Epithelial cell of esophagus (primary cell): Measurements from ENCODE around the gene TAF3.
"Not testable (repeated sequence)": the region's sequence is repeated elsewhere in the genome, so short reads cannot be mapped to it uniquely, and the experiment has no call there.

Source experiments
- DNase-seq: peaks from one replicate; pipeline ENCODE4 v3.0.0; 2010; ENCODE audit warnings: low read depth
- H3K4me3 ChIP-seq: 2 replicates; pipeline ENCODE4 v1.5.1; 2011; ENCODE audit warnings: mild to moderate bottlenecking, low read length, control low read depth
- TF ChIP-seq, protein P1 (sequence below): IDR thresholded peaks from 2 replicates; pipeline ENCODE4 v1.5.1; 2011; ENCODE audit warnings: low read depth, mild to moderate bottlenecking, low read length, control low read depth, inconsistent platforms; ENCODE audit not compliant: insufficient read depth; ENCODE audit errors: missing control alignments

Gene TAF3, protein sequence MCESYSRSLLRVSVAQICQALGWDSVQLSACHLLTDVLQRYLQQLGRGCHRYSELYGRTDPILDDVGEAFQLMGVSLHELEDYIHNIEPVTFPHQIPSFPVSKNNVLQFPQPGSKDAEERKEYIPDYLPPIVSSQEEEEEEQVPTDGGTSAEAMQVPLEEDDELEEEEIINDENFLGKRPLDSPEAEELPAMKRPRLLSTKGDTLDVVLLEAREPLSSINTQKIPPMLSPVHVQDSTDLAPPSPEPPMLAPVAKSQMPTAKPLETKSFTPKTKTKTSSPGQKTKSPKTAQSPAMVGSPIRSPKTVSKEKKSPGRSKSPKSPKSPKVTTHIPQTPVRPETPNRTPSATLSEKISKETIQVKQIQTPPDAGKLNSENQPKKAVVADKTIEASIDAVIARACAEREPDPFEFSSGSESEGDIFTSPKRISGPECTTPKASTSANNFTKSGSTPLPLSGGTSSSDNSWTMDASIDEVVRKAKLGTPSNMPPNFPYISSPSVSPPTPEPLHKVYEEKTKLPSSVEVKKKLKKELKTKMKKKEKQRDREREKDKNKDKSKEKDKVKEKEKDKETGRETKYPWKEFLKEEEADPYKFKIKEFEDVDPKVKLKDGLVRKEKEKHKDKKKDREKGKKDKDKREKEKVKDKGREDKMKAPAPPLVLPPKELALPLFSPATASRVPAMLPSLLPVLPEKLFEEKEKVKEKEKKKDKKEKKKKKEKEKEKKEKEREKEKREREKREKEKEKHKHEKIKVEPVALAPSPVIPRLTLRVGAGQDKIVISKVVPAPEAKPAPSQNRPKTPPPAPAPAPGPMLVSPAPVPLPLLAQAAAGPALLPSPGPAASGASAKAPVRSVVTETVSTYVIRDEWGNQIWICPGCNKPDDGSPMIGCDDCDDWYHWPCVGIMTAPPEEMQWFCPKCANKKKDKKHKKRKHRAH

DNA sequence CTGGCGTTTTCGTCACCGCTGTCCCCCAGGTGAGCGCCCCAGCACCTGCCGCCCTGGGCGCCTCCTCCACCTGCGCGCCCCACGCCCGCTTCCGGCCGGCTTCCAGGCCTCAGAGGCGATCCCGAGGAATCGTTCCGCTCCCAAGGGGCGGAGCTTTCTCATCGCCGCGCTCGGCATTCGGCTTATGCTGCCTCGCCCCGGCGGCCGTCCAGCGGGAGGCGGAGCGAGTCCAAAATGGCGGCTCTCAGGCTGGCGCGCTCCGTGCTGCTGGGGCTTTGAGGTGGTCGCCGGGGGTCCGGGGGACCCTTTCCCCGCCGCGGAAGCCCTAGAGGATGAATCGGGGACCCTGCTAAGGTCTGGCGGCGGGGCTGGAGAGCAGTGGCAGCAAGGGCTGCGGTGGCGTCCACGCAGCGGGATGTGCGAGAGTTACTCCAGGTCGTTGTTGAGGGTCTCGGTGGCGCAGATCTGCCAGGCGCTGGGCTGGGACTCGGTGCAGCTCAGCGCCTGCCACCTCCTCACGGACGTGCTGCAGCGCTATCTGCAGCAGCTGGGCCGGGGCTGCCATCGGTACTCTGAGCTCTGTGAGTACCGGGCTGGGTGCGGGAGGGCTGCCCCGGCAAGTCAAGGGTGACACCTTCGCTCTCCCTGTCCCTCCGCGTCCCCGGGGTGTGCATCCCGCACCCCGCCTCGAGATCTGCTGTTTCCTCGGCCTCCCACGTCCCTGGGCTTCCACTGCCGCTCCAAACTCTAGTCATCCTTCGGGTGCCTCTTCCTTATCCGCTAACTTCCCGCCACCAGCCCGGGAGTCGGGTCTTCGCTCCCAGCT lies at the start of gene TAF3:
TSS of gene TAF3 (plus strand) at position 211 of the 826 bp plus-strand sequence. CDS start at position 416, 205 bp downstream.
- DNase-seq: peak; percentile 93
- TF ChIP-seq, protein P1, sequence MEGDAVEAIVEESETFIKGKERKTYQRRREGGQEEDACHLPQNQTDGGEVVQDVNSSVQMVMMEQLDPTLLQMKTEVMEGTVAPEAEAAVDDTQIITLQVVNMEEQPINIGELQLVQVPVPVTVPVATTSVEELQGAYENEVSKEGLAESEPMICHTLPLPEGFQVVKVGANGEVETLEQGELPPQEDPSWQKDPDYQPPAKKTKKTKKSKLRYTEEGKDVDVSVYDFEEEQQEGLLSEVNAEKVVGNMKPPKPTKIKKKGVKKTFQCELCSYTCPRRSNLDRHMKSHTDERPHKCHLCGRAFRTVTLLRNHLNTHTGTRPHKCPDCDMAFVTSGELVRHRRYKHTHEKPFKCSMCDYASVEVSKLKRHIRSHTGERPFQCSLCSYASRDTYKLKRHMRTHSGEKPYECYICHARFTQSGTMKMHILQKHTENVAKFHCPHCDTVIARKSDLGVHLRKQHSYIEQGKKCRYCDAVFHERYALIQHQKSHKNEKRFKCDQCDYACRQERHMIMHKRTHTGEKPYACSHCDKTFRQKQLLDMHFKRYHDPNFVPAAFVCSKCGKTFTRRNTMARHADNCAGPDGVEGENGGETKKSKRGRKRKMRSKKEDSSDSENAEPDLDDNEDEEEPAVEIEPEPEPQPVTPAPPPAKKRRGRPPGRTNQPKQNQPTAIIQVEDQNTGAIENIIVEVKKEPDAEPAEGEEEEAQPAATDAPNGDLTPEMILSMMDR: no peak
- peak within 1 kb of the TSS; percentile 96 for H3K4me3 ChIP-seq

DNA sequence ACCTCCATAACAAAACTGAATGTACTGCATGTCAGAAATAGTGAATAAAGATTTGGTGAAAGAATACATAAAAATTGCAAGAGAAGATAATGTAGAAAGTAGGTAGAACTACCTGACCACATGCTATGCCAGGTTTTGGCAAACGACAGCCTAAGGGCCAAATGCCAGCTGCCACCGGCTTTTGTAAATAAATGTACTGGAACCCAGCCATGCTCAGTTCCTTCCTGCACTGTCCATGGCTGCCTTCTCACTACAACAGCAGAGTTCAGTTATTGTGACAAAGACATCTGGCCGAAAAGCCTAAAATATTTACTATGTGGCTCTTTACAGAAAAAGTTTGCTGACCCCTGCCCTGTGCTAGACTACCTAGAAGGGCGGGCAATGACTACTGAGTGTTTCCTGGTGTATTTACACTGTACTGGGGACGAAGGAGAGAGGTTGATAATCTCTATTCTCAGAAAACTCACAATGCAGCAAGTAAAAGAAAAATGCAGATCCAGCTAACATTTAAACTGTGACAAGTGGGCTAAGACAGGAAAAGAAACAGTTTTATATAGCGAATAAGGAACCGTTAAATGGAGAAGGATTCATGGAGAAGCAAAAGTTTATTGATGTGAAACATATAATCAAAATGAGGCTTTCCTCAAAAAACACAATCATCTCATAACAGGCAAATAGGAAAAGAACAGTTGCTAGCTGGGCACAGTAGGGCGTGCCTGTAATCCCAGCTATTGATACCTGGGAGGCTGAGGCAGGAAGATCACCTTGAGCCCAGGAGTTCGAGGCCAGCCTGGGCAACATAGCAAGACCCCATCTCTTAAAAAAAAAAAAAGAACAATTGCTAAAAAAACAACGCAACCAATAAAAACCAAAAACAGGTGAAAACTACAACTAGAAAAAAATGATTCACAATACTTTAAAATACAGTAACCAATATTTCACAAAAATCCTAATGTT lies 44.2 kb upstream of the TAF3 start:
- DNase-seq: no peak
- TF ChIP-seq, protein P1: no peak
- H3K4me3 ChIP-seq: no peak overlapping the region

DNA sequence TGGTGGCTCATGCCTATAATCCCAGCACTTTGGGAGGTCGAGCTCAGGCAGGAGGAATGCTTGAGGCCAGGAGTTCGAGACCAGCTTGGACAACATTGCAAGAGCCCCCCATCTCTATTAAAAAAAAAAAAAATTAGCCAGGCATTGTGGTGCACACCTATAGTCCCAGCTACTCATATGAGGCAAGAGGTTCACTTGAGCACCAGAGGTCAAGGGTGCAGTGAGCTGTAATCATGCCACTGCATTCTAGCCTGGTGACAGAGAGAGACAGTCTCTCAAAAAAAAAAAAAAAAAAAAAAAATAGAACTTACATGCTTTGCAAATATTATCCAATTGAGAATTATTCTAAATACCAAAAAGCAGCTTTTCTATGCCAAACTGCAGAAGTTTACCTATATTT lies 41.5 kb upstream of the TAF3 start:
- TF ChIP-seq, protein P1: no peak
- no peak overlapping the region for H3K4me3 ChIP-seq
- DNase-seq: no peak

DNA sequence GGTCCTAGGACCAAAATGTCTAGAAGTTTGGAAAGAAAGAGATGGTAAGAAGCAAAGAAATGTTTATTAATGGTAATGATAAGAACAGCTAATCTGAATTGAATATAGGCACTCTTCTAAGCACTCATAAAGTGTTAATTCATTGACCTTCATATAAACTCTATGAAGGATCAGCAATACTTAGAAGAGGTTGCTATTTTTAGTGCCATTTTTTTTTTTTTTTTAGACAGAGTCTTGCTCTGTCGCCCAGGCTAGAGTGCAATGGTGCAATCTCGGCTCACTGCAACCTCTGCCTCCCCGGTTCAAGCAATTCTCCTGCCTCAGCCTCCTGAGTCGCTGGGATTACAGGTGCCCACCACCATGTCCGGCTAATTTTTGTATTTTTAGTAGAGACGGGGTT lies 36.1 kb upstream of the TAF3 start:
- not testable (repeated sequence) for DNase-seq

DNA sequence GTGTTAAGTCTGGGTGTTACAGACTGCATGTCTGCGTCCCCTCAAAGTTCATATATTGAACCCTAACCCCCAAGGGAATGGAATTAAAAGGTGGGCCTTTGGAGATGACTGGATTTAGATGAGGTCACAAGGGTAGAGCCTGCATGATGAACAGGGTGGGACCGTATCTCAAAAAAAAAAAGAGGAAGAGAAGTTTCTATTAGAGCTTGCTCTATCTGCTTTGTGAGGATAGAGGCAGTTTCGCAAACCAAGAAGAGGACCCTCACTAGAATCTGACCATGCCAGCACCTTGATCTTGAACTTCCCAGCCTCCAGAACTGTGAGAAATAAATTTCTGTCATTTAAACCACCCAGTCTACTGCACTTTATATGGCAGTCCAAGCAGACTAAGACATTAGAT lies 31.9 kb upstream of the TAF3 start:
- no peak for DNase-seq
- H3K4me3 ChIP-seq: peak overlapping the region; percentile 88
- TF ChIP-seq, protein P1: no peak

More for the DNA sequence above, 36.1 kb upstream of the TAF3 start:
- not testable (repeated sequence) for H3K4me3 ChIP-seq

DNA sequence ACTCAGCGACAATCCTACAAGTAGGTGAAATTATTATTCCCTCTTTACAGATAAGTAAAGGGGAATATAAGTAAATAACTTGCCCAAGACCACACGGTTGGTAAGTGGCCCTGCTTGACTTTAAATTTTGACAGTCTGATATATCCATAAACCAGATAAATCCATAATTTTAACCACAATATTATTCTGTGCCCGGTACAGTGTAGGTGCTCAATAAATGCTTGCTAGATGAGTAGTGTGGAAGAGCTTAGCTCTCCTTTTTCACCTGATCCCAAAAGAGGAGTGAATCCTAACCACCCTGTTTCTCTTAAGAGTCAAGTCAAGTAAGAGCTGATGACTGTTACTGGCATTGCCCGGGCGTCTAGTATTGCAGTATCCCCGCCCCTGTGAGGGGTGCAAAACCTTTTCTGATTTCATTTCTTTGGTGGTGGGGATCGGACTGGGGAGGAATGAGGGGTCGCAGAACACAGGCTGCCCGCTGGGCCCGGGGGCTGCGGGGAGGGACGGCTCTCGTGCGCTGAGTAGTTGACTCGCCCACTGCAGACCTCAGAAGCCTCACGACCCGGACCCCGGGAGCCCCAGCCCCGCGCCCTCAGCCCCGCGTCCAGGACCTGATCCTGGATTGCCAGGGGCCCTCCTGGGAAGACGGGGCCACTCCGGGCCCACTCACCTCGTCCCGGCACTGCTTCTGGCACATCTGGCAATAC lies 31.0 kb upstream of the TAF3 start:
- DNase-seq: peak; percentile 56
- peak overlapping the region; percentile 88 for H3K4me3 ChIP-seq
- TF ChIP-seq, protein P1: no peak
